Mammary epithelial cell (primary cell): ENCODE results near the gene THRB.

Source experiments
- EZH2 ChIP-seq: IDR thresholded peaks from 2 replicates; pipeline ENCODE4 v1.6.1; 2012; ENCODE audit warnings: low read length, inconsistent platforms, borderline replicate concordance
- TF ChIP-seq, protein P1 (sequence below), 2 donors: IDR thresholded peaks in 1 of 2; conservative IDR thresholded peaks in 1 of 2; 2 replicates each; pipeline ENCODE4 v1.5.1; 2011 to 2012; ENCODE audit warnings: inconsistent platforms in 2 of 2, low read length in 2 of 2, mild to moderate bottlenecking in 2 of 2, control low read depth in 1 of 2, low read depth in 1 of 2; ENCODE audit not compliant: insufficient read depth in 1 of 2; ENCODE audit errors: extremely low read depth in 1 of 2

DNA sequence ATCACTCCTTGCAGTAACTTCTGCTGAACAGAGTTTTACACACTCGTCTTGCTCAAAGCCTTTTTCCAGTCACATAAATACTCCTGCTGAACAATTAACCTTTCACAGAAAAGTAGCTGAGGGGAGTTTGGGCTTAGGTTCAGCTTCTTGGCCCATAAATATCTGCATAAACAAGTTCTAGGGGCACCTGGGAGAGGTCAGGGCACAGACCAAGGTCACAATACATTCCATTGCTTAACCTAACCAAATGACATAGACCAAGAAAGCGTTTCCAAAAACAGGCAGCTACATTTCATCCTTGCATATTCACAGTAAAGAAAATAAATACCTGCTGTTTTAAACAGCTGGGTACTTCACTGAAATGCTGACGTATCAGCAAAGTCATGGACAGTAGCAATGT, 101.3 kb downstream of the THRB start:
- TF ChIP-seq, protein P1, sequence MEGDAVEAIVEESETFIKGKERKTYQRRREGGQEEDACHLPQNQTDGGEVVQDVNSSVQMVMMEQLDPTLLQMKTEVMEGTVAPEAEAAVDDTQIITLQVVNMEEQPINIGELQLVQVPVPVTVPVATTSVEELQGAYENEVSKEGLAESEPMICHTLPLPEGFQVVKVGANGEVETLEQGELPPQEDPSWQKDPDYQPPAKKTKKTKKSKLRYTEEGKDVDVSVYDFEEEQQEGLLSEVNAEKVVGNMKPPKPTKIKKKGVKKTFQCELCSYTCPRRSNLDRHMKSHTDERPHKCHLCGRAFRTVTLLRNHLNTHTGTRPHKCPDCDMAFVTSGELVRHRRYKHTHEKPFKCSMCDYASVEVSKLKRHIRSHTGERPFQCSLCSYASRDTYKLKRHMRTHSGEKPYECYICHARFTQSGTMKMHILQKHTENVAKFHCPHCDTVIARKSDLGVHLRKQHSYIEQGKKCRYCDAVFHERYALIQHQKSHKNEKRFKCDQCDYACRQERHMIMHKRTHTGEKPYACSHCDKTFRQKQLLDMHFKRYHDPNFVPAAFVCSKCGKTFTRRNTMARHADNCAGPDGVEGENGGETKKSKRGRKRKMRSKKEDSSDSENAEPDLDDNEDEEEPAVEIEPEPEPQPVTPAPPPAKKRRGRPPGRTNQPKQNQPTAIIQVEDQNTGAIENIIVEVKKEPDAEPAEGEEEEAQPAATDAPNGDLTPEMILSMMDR (conservative IDR thresholded peaks at IDR 0.05 in 1 of 2, IDR thresholded peaks at IDR 0.05 in 1 of 2; ENCODE audit: extremely low read depth in 1 of 2, insufficient read depth in 1 of 2, low read depth in 1 of 2, low read length in 2 of 2), result no peak
- TF ChIP-seq EZH2, result no peak
